ENCODE measurements around the gene RAB22A. TPM values are rescaled to one million over a fixed set of nuclear protein-coding genes. Genes with fewer than 3 reads are reported as not detected.
A peak's percentile ranks its signal among the peaks of the same experiment; 100 is the strongest.

Gene RAB22A
- total and polyA plus RNA-seq, 2 donors from 2014 or later, result 7.0 to 20.7 TPM

GRCh38 chr20:58389324-58389967, 79.9 kb downstream of the RAB22A start:
- peak overlapping the region; percentile 92 to 94 for H3K27ac ChIP-seq (ENCODE audit: low read depth in 2 of 2, low read length in 2 of 2)
- peaks cover 3 to 16% (median 11%) of the 10 kb centered on the region in 3 donors for H3K4me1 ChIP-seq (ENCODE audit: control insufficient read depth in 2 of 3, insufficient read depth in 2 of 3, low read depth in 1 of 3, low read length in 3 of 3)
- FAIRE-seq (no peak), DNase-seq (peak in 4 of 5 donors; percentile 37 to 81 (median 62))
- peak overlapping the region; percentile 75 to 91 (median 81) for H3K9ac ChIP-seq (ENCODE audit: low read length in 3 of 3)
- no peak for TF ChIP-seq CTCF (IDR thresholded peaks at IDR 0.05; ENCODE audit: borderline replicate concordance, extremely low read depth, insufficient read depth)
- no peaks in the 10 kb centered on the region for H3K27me3 ChIP-seq (ENCODE audit: control insufficient read depth, insufficient read depth, low read length)
- H3K36me3 ChIP-seq (ENCODE audit: control insufficient read depth in 2 of 3, insufficient read depth in 3 of 3, low read length in 3 of 3), result peaks cover 0 to 9% (median 6%) of the 10 kb centered on the region in 3 donors
- peak overlapping the region; percentile 81 to 91 (median 86) for H3K4me3 ChIP-seq (ENCODE audit: low read length in 3 of 3)
- intact Hi-C loops (cut with DNase I), result no loop called here
- no peaks in the 10 kb centered on the region for H3K9me3 ChIP-seq (ENCODE audit: control insufficient read depth in 2 of 3, insufficient read depth in 1 of 3, low read length in 3 of 3)

- DNase-seq, result no peak
- peak overlapping the region; percentile 92 to 94 for H3K27ac ChIP-seq (ENCODE audit: low read depth in 2 of 2, low read length in 2 of 2)
Observed at GRCh38 chr20:58389968-58390658, 80.6 kb downstream of the RAB22A start.

GRCh38 chr20:58390659-58391035, 81.1 kb downstream of the RAB22A start:
- Histone ChIP-seq H3K27ac (ENCODE audit: low read depth in 2 of 2, low read length in 2 of 2) (no peak overlapping the region), H3K27me3 (ENCODE audit: control insufficient read depth, insufficient read depth, low read length) (no peaks in the 10 kb centered on the region), H3K36me3 (ENCODE audit: control insufficient read depth in 2 of 3, insufficient read depth in 3 of 3, low read length in 3 of 3) (peaks cover 0 to 9% (median 6%) of the 10 kb centered on the region in 3 donors), H3K9me3 (ENCODE audit: control insufficient read depth in 2 of 3, insufficient read depth in 1 of 3, low read length in 3 of 3) (no peaks in the 10 kb centered on the region), H3K4me3 (ENCODE audit: low read length in 3 of 3) (peak overlapping the region in 2 of 3 donors; percentile 86 to 91), H3K9ac (ENCODE audit: low read length in 3 of 3) (no peak overlapping the region), H3K4me1 (ENCODE audit: control insufficient read depth in 2 of 3, insufficient read depth in 2 of 3, low read depth in 1 of 3, low read length in 3 of 3) (peaks cover 3 to 18% (median 11%) of the 10 kb centered on the region in 3 donors)
- TF ChIP-seq CTCF (IDR thresholded peaks at IDR 0.05; ENCODE audit: borderline replicate concordance, extremely low read depth, insufficient read depth), result no peak
- DNase-seq, result no peak
- intact Hi-C loops (cut with DNase I), result no loop called here
- FAIRE-seq, result no peak

More at GRCh38 chr20:58389968-58390658, 80.6 kb downstream of the RAB22A start:
- no peak for TF ChIP-seq CTCF (IDR thresholded peaks at IDR 0.05; ENCODE audit: borderline replicate concordance, extremely low read depth, insufficient read depth)
- Histone ChIP-seq H3K4me1 (ENCODE audit: control insufficient read depth in 2 of 3, insufficient read depth in 2 of 3, low read depth in 1 of 3, low read length in 3 of 3) (peaks cover 3 to 16% (median 11%) of the 10 kb centered on the region in 3 donors), H3K27me3 (ENCODE audit: control insufficient read depth, insufficient read depth, low read length) (no peaks in the 10 kb centered on the region), H3K4me3 (ENCODE audit: low read length in 3 of 3) (peak overlapping the region; percentile 81 to 91 (median 86)), H3K9me3 (ENCODE audit: control insufficient read depth in 2 of 3, insufficient read depth in 1 of 3, low read length in 3 of 3) (no peaks in the 10 kb centered on the region), H3K36me3 (ENCODE audit: control insufficient read depth in 2 of 3, insufficient read depth in 3 of 3, low read length in 3 of 3) (peaks cover 0 to 9% (median 6%) of the 10 kb centered on the region in 3 donors), H3K9ac (ENCODE audit: low read length in 3 of 3) (peak overlapping the region; percentile 75 to 91 (median 81))
- intact Hi-C loops (cut with DNase I), result no loop called here
- FAIRE-seq, result no peak
